Ascending aorta (tissue), 2 donors: Measurements from ENCODE around the gene MYZAP. TPM values are rescaled to one million over a fixed set of nuclear protein-coding genes. Genes with fewer than 3 reads are reported as not detected.

Source experiments
- DNase-seq, 2 donors: peaks; one replicate each; pipeline ENCODE4 v3.0.0-alpha.2; 2019; ENCODE audit warnings: low spot score in 2 of 2
- H3K27ac ChIP-seq, 2 donors: fragments of 200-600 bp; sonication (generic); one replicate each; pipeline ENCODE4 v1.5.1; 2016 to 2017; ENCODE audit warnings: mild to moderate bottlenecking in 1 of 2
- H3K27me3 ChIP-seq: fragments of 200-600 bp; sonication (generic); one replicate; pipeline ENCODE4 v1.5.1; 2017
- H3K36me3 ChIP-seq, 2 donors: fragments of 200-600 bp; sonication (generic); one replicate each; pipeline ENCODE4 v1.5.1; 2016
- H3K4me1 ChIP-seq, 2 donors: fragments of 200-600 bp; sonication (generic); one replicate each; pipeline ENCODE4 v1.5.1; 2016 to 2017; ENCODE audit warnings: mild to moderate bottlenecking in 1 of 2
- H3K4me3 ChIP-seq, 2 donors: fragments of 200-600 bp; sonication (generic); one replicate each; pipeline ENCODE4 v1.5.1; 2016 to 2017; ENCODE audit warnings: mild to moderate bottlenecking in 1 of 2
- H3K9me3 ChIP-seq, 2 donors: fragments of 200-600 bp; sonication (generic); one replicate each; pipeline ENCODE4 v1.5.1; 2016
- CTCF ChIP-seq, 3 experiments: fragments of 200-600 bp in 2 of 3; fragments of 450-650 bp in 1 of 3; sonication (generic) in 2 of 3; IDR thresholded peaks; one replicate each; pipeline ENCODE4 v1.5.1; 2016 to 2019; ENCODE audit warnings: antibody characterized with exemption in 3 of 3, mild to moderate bottlenecking in 1 of 3, moderate library complexity in 1 of 3
- intact Hi-C: fragments of 100-400 bp; cut with DNase I; formaldehyde crosslinking; loops from one replicate; pipeline ENCODE4 v1.15.1; 2023
- total RNA-seq: library from RNA; depleted of rRNA; stranded (reverse); fragments of >200 nt; gene quantifications from one replicate; pipeline ENCODE4 v1.1.0, GENCODE V29; 2016

MYZAP gene
- total RNA-seq, 1 donor from 2014 or later = 7.6 TPM

GRCh38 chr15:57654153-57654852 is 62.6 kb downstream of the MYZAP start:
- Histone ChIP-seq H3K27ac (no peak overlapping the region), H3K9me3 (no peaks in the 10 kb centered on the region), H3K4me1 (no peaks in the 10 kb centered on the region), H3K4me3 (no peak overlapping the region), H3K36me3 (no peaks in the 10 kb centered on the region), H3K27me3 (no peaks in the 10 kb centered on the region)
- TF ChIP-seq CTCF (IDR thresholded peaks at IDR 0.05) = no peak
- intact Hi-C loops = no loop called here
- DNase-seq = no peak

- intact Hi-C loops = no loop called here
- Histone ChIP-seq H3K36me3 (no peaks in the 10 kb centered on the region), H3K9me3 (no peaks in the 10 kb centered on the region)
Measured at GRCh38 chr15:57655053-57655452, 63.3 kb downstream of the MYZAP start.

GRCh38 chr15:57655809-57656208 is 64.1 kb downstream of the MYZAP start:
- no peak for TF ChIP-seq CTCF (IDR thresholded peaks at IDR 0.05)
- no peaks in the 10 kb centered on the region for H3K4me1 ChIP-seq
- no peak for DNase-seq
- H3K9me3 ChIP-seq = no peaks in the 10 kb centered on the region
- intact Hi-C loops = no loop called here
- no peaks in the 10 kb centered on the region for H3K27me3 ChIP-seq
- H3K27ac ChIP-seq = no peak overlapping the region
- H3K36me3 ChIP-seq = no peaks in the 10 kb centered on the region
- no peak overlapping the region for H3K4me3 ChIP-seq

More at GRCh38 chr15:57655053-57655452, 63.3 kb downstream of the MYZAP start:
- Histone ChIP-seq H3K27me3 (no peaks in the 10 kb centered on the region), H3K4me3 (no peak overlapping the region), H3K27ac (no peak overlapping the region), H3K4me1 (no peaks in the 10 kb centered on the region)
- TF ChIP-seq CTCF (IDR thresholded peaks at IDR 0.05) = no peak
- DNase-seq = no peak

GRCh38 chr15:57656434-57656833 is 64.7 kb downstream of the MYZAP start:
- H3K9me3 ChIP-seq = no peaks in the 10 kb centered on the region
- no peaks in the 10 kb centered on the region for H3K4me1 ChIP-seq
- H3K27ac ChIP-seq = no peak overlapping the region
- no peak for TF ChIP-seq CTCF (IDR thresholded peaks at IDR 0.05)
- no peak overlapping the region for H3K4me3 ChIP-seq
- no peak for DNase-seq
- intact Hi-C loops = no loop called here
- no peaks in the 10 kb centered on the region for H3K36me3 ChIP-seq
- H3K27me3 ChIP-seq = no peaks in the 10 kb centered on the region

GRCh38 chr15:57657619-57658018 is 65.9 kb downstream of the MYZAP start:
- no peak for DNase-seq
- Histone ChIP-seq H3K27me3 (no peaks in the 10 kb centered on the region), H3K4me3 (no peak overlapping the region), H3K9me3 (no peaks in the 10 kb centered on the region), H3K4me1 (no peaks in the 10 kb centered on the region), H3K36me3 (no peaks in the 10 kb centered on the region), H3K27ac (no peak overlapping the region)
- TF ChIP-seq CTCF (IDR thresholded peaks at IDR 0.05) = no peak
- intact Hi-C loops = no loop called here
